OCI-LY1 (cell line): ENCODE data around the gene FNBP1.

Source experiments
- CTCF ChIP-seq: fragments of 200-600 bp; sonication (generic), shearing (Covaris generic); IDR thresholded peaks from 2 replicates; pipeline ENCODE4 v1.5.1; 2017; ENCODE audit warnings: mild to moderate bottlenecking, antibody characterized with exemption, low read length, moderate library complexity, mixed read lengths
- EZH2 ChIP-seq: fragments of 200-600 bp; sonication (generic), shearing (Covaris generic); IDR thresholded peaks from 2 replicates; pipeline ENCODE4 v1.8.0; 2017; ENCODE audit warnings: borderline replicate concordance, mixed run types, mild to moderate bottlenecking, antibody characterized with exemption, low read length, moderate library complexity, mixed read lengths

- TF ChIP-seq CTCF (no peak), EZH2 (no peak)
Measured at GRCh38 chr9:129853614-129854013, 189.4 kb downstream of the FNBP1 start.
